PFSK-1 (cell line): Measurements from ENCODE around the gene DLGAP1.

Experiments used
- POLR2AphosphoS5 ChIP-seq: IDR thresholded peaks from 2 replicates; pipeline ENCODE4 v1.6.1; 2012; ENCODE audit warnings: low read depth, mild to moderate bottlenecking, control low read depth, low read length, moderate library complexity
- REST ChIP-seq, 2 experiments: IDR thresholded peaks; 2 replicates each; pipeline versions ENCODE4 v1.6.1 to v1.8.0; 2011 to 2012; ENCODE audit warnings: low read depth in 2 of 2, low read length in 2 of 2, control low read depth in 1 of 2, inconsistent platforms in 1 of 2, mild to moderate bottlenecking in 1 of 2, moderate library complexity in 1 of 2; ENCODE audit not compliant: insufficient read depth in 1 of 2
- SIN3A ChIP-seq: IDR thresholded peaks from 2 replicates; pipeline ENCODE4 v1.6.1; 2012; ENCODE audit warnings: mild to moderate bottlenecking, low read length, moderate library complexity, borderline replicate concordance; ENCODE audit not compliant: insufficient read depth

DNA sequence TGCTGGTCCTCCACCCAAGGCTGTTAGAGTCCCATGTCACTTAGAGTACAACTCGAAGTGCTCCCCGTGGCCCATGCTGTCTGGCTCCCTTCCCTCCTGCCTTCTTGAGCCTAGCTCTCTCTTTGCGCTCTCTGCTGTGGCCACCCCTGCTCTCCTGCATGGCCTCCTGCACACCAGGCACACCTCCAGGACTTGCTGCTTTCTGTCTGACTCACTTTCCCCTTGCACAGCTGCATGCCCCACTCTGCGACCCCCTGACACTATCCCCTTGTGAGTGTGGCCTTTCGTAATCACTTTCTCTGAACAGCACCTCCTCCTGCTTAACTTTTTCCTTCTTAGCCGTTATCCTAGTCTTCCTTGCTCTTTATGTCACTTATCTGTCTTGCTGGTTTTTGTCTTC, 661.6 kb downstream of the DLGAP1 start:
- TF ChIP-seq POLR2AphosphoS5 (no peak), REST (IDR thresholded peaks at IDR 0.05; ENCODE audit: insufficient read depth in 1 of 2, low read depth in 2 of 2, low read length in 2 of 2) (no peak), SIN3A (no peak)
